GM12878 (cell line): ENCODE data around the gene DUSP22.

Experiments used
- CREB1 ChIP-seq: IDR thresholded peaks from 2 replicates; pipeline ENCODE4 v1.6.1; 2012; ENCODE audit warnings: low read depth, mild to moderate bottlenecking, inconsistent platforms
- CTCF ChIP-seq, 3 experiments: IDR thresholded peaks in 2 of 3; conservative IDR thresholded peaks in 1 of 3; 2 replicates each; pipeline ENCODE4 v1.5.1; 2011; ENCODE audit warnings: low read depth in 3 of 3, low read length in 3 of 3, mild to moderate bottlenecking in 3 of 3, control low read depth in 2 of 3, moderate library complexity in 2 of 3, inconsistent platforms in 1 of 3, mixed read lengths in 1 of 3; ENCODE audit not compliant: control insufficient read depth in 2 of 3, insufficient read depth in 1 of 3; ENCODE audit errors: extremely low read depth in 1 of 3
- ESRRA ChIP-seq: IDR thresholded peaks from 2 replicates; pipeline ENCODE4 v1.6.1; 2012; ENCODE audit warnings: mild to moderate bottlenecking, low read length, improper control_type of control experiment
- EZH2 ChIP-seq: IDR thresholded peaks from 2 replicates; pipeline ENCODE4 v1.6.1; 2012; ENCODE audit warnings: low read depth, mild to moderate bottlenecking, control low read depth, inconsistent platforms, low read length, borderline replicate concordance; ENCODE audit not compliant: control insufficient read depth
- FOXM1 ChIP-seq: IDR thresholded peaks from 2 replicates; pipeline ENCODE4 v1.6.1; 2012; ENCODE audit warnings: low read depth, mild to moderate bottlenecking, inconsistent platforms, low read length, moderate library complexity
- JUNB ChIP-seq: IDR thresholded peaks from 2 replicates; pipeline ENCODE4 v1.6.1; 2016; ENCODE audit warnings: antibody characterized with exemption, mild to moderate bottlenecking
- SP1 ChIP-seq: IDR thresholded peaks from one replicate; pipeline ENCODE4 v1.6.1; 2011; ENCODE audit warnings: low read depth, low read length
- ZNF24 ChIP-seq: fragments of 450-650 bp; IDR thresholded peaks from 2 replicates; pipeline ENCODE4 v1.6.1; 2017; ENCODE audit warnings: antibody characterized with exemption, mild to moderate bottlenecking
- ZNF274 ChIP-seq: IDR thresholded peaks from one replicate; pipeline ENCODE4 v1.8.0; 2011; ENCODE audit not compliant: insufficient read length, insufficient read depth
- TF ChIP-seq, protein P1 (sequence below): IDR thresholded peaks from 2 replicates; pipeline ENCODE4 v1.6.1; 2011; ENCODE audit warnings: low read depth, low read length, improper control_type of control experiment, borderline replicate concordance

DNA sequence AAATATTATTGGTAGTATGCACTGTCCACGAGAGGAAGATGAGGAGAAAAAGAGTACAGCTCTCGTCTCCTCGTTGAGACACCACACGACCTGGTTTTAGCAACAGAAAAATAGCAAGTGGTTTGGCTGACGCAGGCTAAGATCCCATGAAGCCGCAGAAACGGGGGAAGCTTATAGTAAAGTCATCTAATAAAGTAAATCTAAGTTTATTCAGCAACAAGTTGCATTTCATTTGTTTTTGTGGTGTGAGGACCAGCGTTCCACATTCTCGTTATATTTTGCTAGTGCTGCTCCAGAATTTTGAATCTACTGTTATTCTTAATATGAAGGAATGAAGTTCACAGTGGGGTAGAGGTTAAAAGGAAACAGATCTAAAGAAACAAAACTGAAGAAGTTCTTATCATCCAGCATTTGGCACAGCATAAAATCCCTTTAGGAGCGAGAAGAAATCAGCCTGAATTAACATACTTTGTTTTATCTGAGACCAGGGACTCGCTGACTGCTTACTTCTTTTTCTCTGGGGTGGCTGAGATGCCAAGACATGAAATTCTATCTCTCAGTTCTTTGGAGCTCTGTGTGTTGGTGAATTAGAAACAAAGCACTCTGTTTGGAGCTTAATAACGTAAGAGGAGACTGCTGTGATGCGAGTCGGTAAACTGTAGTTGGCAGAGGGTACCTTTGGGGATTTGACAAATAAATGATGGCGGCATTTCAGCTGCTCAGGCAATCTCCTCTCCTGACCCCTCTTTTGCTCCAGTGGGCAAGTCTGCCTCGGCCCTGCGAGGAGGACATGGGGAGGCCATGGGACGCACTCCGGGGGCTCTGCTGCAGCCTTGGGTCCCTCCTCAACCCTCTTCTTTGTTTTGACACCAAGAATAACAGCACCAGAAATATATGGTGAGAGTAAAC lies 74.4 kb downstream of the DUSP22 start:
- TF ChIP-seq FOXM1 = no peak
- no peak for TF ChIP-seq CTCF (IDR thresholded peaks at IDR 0.05 in 2 of 3, conservative IDR thresholded peaks at IDR 0.05 in 1 of 3; ENCODE audit: control insufficient read depth in 2 of 3, extremely low read depth in 1 of 3, insufficient read depth in 1 of 3, low read depth in 3 of 3, low read length in 3 of 3)
- TF ChIP-seq, protein P1, sequence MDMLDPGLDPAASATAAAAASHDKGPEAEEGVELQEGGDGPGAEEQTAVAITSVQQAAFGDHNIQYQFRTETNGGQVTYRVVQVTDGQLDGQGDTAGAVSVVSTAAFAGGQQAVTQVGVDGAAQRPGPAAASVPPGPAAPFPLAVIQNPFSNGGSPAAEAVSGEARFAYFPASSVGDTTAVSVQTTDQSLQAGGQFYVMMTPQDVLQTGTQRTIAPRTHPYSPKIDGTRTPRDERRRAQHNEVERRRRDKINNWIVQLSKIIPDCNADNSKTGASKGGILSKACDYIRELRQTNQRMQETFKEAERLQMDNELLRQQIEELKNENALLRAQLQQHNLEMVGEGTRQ = no peak
- no peak for TF ChIP-seq CREB1
- TF ChIP-seq ZNF24 = no peak
- no peak for TF ChIP-seq JUNB
- TF ChIP-seq ESRRA = no peak
- no peak for TF ChIP-seq EZH2
- TF ChIP-seq ZNF274 = no peak
- TF ChIP-seq SP1 = no peak
